Suppressor macrophage (primary cell): Measurements from ENCODE around the gene PRAC2.
"Not testable (repeated sequence)": the region's sequence is repeated elsewhere in the genome, so short reads cannot be mapped to it uniquely, and the experiment has no call there.

Experiments
- DNase-seq, 4 experiments: peaks; one replicate each; pipeline ENCODE4 v3.0.0-alpha.2; 2020 to 2022
- total RNA-seq, 17 experiments: gene quantifications; one replicate each; lab custom pipeline; 2026; ENCODE audit warnings: mixed read lengths in 6 of 17, inconsistent platforms in 3 of 17; lab: John Stamatoyannopoulos, UW

PRAC2 gene
- 0 to 0.22 (median 0) reads per million in 17 experiments for total RNA-seq

- peak in 3 of 4 experiments; percentile 31 to 50 (median 40) for DNase-seq
Observed at GRCh38 chr17:48722915-48723422, at the start of gene PRAC2. PRAC2 (plus strand) TSS chr17:48723185; CDS start chr17:48724411, 1,226 bp downstream.

- no peak for DNase-seq
Observed at GRCh38 chr17:48676963-48677558, 45.9 kb upstream of the PRAC2 start.

DNA sequence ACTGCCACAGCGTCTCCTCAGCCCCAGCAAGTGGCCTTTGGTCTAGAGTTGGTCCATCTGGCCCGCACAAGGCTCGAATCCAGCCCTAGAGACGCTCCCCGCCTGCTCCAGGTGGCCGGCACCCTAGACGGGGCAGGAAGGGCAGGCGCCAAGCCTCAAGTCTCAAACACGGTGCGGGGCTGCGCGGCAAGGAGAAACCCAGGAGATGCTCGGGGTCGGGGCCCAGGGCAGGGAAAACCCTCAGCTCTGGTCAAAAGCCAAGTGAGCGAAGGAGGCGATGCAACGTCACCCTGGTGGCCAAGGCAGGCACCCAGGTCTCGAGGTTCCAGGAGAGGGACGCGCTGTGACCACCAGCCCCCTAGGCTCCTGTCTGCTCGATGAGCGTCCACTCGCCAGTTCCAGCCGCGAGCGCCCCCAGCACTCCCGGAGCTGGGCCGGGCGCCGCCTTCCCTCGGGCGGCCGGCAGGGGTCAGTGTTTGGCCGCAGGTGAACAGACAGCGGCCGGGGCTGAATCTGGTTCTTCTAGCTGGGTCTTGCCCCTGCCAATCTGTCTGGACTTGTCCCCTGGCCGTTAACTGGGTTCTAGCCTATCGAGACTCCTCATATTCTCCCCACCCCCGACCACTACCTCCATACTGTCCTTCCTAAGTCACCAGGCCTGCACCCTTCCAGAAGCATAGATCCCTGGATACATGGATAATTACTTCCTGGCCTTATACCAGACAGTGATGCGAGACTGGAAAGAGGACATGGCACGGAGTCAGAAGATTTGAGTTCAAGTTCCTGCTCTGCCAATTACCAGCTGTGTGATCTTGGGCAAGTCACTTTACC is 44.6 kb upstream of the PRAC2 start:
- DNase-seq, result peak; percentile 56 to 82 (median 76)

- no peak for DNase-seq
Observed at GRCh38 chr17:48679385-48680096, 43.4 kb upstream of the PRAC2 start.

GRCh38 chr17:48681609-48682008 is 41.4 kb upstream of the PRAC2 start:
- DNase-seq, result no peak

- no peak for DNase-seq
Observed at GRCh38 chr17:48690655-48691054, 32.3 kb upstream of the PRAC2 start.

- no peak for DNase-seq
Observed at GRCh38 chr17:48692049-48692448, 30.9 kb upstream of the PRAC2 start.

DNA sequence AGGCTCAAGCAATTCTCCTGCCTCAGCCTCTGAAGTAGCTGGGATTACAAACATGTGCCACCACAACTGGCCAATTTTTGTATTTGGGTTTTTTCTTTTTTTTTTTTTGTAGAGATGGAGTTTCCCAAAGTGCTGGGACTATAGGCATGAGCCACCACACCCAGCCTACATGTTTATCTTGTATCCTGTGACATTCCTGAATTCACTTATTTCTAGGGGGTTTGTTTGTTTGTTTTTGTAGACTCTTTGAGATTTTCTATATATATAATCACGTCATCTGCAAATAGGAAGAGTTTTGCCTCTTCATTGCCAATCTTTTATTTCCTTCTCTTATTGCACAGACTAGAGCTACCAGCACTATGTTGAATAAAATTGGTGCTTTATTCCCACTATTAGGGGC is 29.8 kb upstream of the PRAC2 start:
- no peak for DNase-seq

- peak in 1 of 4 experiments; percentile 13 for DNase-seq
Observed at GRCh38 chr17:48701864-48702532, 21.0 kb upstream of the PRAC2 start.

- DNase-seq, result no peak
Observed at GRCh38 chr17:48704361-48705248, 18.4 kb upstream of the PRAC2 start.

DNA sequence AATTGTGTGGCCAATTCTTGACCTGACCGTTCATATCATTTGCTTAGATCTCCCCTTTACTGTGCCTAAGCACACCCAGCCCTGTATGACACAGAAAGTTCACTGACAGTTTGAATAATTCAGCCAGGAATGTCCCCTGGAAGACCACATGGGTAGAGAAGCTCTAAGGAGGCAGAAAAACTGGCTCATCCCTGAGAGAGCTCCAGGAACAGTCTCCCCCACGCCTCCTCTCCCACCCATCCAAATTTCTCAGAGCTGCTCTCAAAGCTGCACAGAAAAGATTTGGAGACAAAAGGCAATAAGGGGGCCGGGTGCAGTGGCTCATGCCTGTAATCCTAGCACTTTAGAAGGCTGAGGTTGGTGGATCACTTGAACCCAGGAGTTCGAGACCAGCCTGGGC is 11.9 kb upstream of the PRAC2 start:
- DNase-seq, result no peak

GRCh38 chr17:48715496-48716399 is 7.2 kb upstream of the PRAC2 start:
- peak in 1 of 4 experiments; percentile 19 for DNase-seq

DNA sequence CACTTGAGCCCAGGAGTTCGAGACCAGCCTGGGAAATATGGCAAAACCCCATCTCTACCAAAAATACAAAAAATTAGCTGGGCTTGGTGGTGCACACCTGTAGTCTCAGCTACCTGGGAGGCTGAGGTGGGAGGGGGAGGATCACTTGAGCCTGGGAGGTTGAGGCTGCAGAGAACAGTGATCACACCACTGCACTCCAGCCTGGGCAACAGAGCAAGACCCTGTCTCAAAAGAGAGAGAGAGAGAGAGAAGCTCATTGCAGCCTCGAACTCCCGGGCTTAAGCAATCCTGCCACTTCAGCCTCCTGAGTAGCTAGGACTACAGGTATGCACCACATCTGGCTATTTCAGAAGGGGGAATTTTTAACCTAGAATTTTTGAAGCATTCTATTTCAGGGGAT is 6.4 kb upstream of the PRAC2 start:
- not testable (repeated sequence) for DNase-seq

GRCh38 chr17:48717367-48718226 is 5.4 kb upstream of the PRAC2 start:
- DNase-seq, result no peak

DNA sequence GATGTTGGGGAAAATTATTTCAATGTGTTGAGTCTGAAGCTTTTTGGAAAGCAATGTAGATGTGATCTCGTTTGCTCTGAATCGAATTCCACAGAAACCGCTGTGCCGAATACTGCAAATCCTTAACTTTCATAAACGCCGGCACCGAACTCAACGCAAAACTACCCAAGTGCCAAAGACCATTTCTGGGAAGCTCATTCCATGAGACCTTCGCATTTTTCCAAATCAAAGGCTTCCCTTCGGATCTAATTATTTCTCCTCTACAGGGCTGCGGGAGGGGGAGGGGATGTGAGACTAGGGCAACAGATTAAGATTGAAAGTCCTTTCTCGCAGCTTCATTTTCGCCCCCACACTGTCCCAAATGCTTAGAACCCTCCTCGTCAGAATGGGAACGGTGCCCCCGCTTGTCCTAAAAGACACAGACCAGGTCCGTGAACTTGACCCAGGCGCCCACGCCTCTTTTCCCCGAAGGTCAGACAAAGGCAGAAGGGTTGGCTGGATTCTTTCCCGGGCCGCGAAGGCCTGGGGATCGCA is 4.7 kb upstream of the PRAC2 start:
- no peak for DNase-seq

- DNase-seq, result peak in 1 of 4 experiments; percentile 16
Observed at GRCh38 chr17:48718761-48719641, 4.0 kb upstream of the PRAC2 start.

DNA sequence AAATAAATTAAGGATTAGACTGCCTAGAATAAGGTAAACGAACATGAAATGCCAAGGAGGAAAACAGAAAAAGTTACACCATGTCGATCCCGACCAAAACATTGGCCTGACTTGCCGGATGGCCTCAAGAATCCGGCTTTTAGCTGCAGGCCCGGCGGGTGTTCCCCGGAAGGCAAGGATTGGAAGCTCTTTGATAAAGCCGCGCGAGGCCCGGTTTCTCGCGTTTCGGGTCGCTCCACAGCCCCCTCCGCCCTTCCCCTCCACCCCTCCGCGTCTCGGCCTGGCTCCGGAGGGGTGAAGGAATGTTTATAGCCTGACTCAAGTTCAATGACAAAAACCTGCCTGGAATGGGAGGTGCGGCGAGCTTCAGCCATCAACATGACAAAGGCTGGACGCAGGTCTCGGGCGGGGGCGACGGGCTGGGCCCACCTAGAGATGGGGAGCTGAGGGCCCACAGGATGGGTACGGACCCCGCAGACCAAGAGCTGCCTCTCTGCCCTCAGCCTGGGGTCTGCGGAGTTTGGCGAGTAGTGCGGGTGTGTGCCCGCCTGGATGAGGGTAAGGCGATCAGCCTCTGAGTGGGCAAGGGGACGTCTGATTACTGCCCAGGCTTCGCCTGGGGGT is 3.2 kb upstream of the PRAC2 start:
- no peak for DNase-seq
